Keratinocyte (primary cell): Measurements from ENCODE around the gene USP47. TPM values are rescaled to one million over a fixed set of nuclear protein-coding genes. Genes with fewer than 3 reads are reported as not detected.

ENCODE experiments used
- DNase-seq: peaks from one replicate; pipeline ENCODE4 v3.0.0-alpha.2; 2011; ENCODE audit warnings: low read depth, missing footprints, low spot score
- FAIRE-seq: peaks from 2 replicates; lab custom pipeline; 2011; peaks lifted over from hg19 to GRCh38; lab: Jason Lieb, UNC
- H2AFZ ChIP-seq: 2 replicates; pipeline ENCODE4 v1.6.0; 2012; ENCODE audit warnings: low read length, control low read depth, inconsistent platforms; ENCODE audit not compliant: control insufficient read depth
- H3K27ac ChIP-seq: 2 replicates; pipeline ENCODE4 v1.5.1; 2011; ENCODE audit warnings: low read length; ENCODE audit not compliant: control insufficient read depth, insufficient read depth
- H3K27me3 ChIP-seq: 3 replicates; pipeline ENCODE4 v1.6.0; 2011; ENCODE audit warnings: low read length; ENCODE audit not compliant: control insufficient read depth, insufficient read depth; ENCODE audit errors: extremely low read depth
- H3K36me3 ChIP-seq, 2 experiments: 2 replicates in 1 of 2; 3 replicates in 1 of 2; pipeline ENCODE4 v1.5.1; 2011; ENCODE audit warnings: low read length in 2 of 2, mild to moderate bottlenecking in 1 of 2; ENCODE audit not compliant: control insufficient read depth in 2 of 2, insufficient read depth in 2 of 2; ENCODE audit errors: extremely low read depth in 1 of 2
- H3K4me1 ChIP-seq: 3 replicates; pipeline ENCODE4 v1.5.1; 2011; ENCODE audit warnings: low read length; ENCODE audit not compliant: control insufficient read depth, insufficient read depth; ENCODE audit errors: extremely low read depth
- H3K4me2 ChIP-seq: 3 replicates; pipeline ENCODE4 v1.6.0; 2011; ENCODE audit warnings: low read depth, low read length; ENCODE audit not compliant: control insufficient read depth, insufficient read depth; ENCODE audit errors: extremely low read depth
- H3K4me3 ChIP-seq, 3 experiments: fragments of 200-600 bp in 1 of 3; sonication (generic) in 1 of 3; 2 replicates in 2 of 3; 3 replicates in 1 of 3; pipeline ENCODE4 v1.5.1; 2011 to 2016; ENCODE audit warnings: low read length in 3 of 3, mild to moderate bottlenecking in 3 of 3, control low read depth in 2 of 3, inconsistent platforms in 1 of 3, low read depth in 1 of 3, mixed read lengths in 1 of 3, mixed run types in 1 of 3, moderate library complexity in 1 of 3; ENCODE audit not compliant: control insufficient read depth in 2 of 3, insufficient read depth in 2 of 3; ENCODE audit errors: extremely low read depth in 1 of 3
- H3K79me2 ChIP-seq: 2 replicates; pipeline ENCODE4 v1.6.0; 2012; ENCODE audit warnings: low read length; ENCODE audit not compliant: control insufficient read depth, insufficient read depth
- H3K9ac ChIP-seq: 3 replicates; pipeline ENCODE4 v1.6.0; 2011; ENCODE audit warnings: low read length; ENCODE audit not compliant: control insufficient read depth, insufficient read depth; ENCODE audit errors: extremely low read depth
- H3K9me1 ChIP-seq: 3 replicates; pipeline ENCODE4 v1.6.0; 2011; ENCODE audit warnings: low read length; ENCODE audit not compliant: control insufficient read depth, insufficient read depth; ENCODE audit errors: extremely low read depth
- H3K9me3 ChIP-seq: 2 replicates; pipeline ENCODE4 v1.5.1; 2012; ENCODE audit warnings: low read depth, low read length; ENCODE audit not compliant: control insufficient read depth
- H4K20me1 ChIP-seq: 3 replicates; pipeline ENCODE4 v1.6.0; 2011; ENCODE audit warnings: low read length; ENCODE audit not compliant: control insufficient read depth, insufficient read depth; ENCODE audit errors: extremely low read depth
- EZH2 ChIP-seq: IDR thresholded peaks from one replicate; pipeline ENCODE4 v1.6.1; 2012; ENCODE audit warnings: inconsistent platforms, mild to moderate bottlenecking, low read length, moderate library complexity
- dilution Hi-C: fragments of 300-500 bp; cut with MboI; formaldehyde crosslinking; loops from one replicate; pipeline ENCODE4 v1.7.0; 2020; ENCODE audit warnings: low sequenced_read_pairs; ENCODE audit not compliant: extremely low pct_ligation_motif_present
- polyA plus RNA-seq, 5 experiments: library from polyadenylated mRNA; depleted of rRNA in 3 of 5; stranded (reverse) in 3 of 5; stranded (forward) in 1 of 5; unstranded in 1 of 5; fragments of >200 nt; gene quantifications; 1 replicate in 1 of 5; 2 replicates in 3 of 5; 3 replicates in 1 of 5; pipeline versions ENCODE4 v1.2.1 to v1.2.3, GENCODE V29; 2011 to 2012; ENCODE audit warnings: missing spikeins in 2 of 5, low read depth in 1 of 5, low replicate concordance in 1 of 5
- TF ChIP-seq, protein P1 (sequence below), 3 experiments: IDR thresholded peaks in 1 of 3; conservative IDR thresholded peaks in 1 of 3; optimal IDR thresholded peaks in 1 of 3; 2 replicates in 2 of 3; 3 replicates in 1 of 3; pipeline versions ENCODE3 to v1.5.1; 2011; ENCODE audit warnings: low read length in 3 of 3, mild to moderate bottlenecking in 3 of 3, moderate library complexity in 2 of 3, control low read depth in 1 of 3, inconsistent platforms in 1 of 3; ENCODE audit not compliant: insufficient read depth in 2 of 3; ENCODE audit errors: extremely low read depth in 1 of 3

The USP47 gene
- polyA plus RNA-seq, 1 donor (not counting 4 experiments of a cell fraction or from before 2014, with no cell fraction given): 22.4 TPM

DNA sequence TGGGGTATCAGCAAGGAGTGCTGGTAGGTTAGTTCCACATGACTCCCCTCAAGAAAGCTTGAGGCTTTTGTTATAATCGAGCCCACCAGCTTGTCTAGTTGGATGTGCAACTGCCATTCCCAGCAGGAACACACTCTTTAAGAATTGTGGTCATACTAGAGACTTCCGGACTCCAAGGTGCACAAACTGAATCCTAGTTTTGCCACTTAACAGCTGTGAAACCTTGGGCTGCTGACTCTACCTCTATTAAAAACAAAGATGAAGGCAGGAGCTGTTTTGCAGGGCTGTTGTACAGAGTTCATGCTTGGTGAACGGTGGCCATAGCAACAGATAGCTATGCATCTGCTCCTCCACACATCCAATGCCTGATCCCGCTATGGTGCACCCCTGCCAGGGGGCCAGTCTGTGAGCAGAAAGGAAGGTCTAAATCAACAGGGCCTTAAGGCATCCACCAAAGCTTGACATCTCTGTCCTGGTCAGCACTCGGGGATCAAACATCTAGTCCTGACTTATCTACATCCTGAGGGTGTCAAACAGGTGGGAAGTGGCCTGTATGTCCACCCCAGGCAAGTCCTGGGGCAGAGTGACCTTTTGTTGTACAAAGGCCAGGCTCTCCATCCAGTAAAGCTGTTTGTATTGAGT, 130.3 kb downstream of the USP47 start:
- dilution Hi-C loops: no loop called here
- TF ChIP-seq, protein P1, sequence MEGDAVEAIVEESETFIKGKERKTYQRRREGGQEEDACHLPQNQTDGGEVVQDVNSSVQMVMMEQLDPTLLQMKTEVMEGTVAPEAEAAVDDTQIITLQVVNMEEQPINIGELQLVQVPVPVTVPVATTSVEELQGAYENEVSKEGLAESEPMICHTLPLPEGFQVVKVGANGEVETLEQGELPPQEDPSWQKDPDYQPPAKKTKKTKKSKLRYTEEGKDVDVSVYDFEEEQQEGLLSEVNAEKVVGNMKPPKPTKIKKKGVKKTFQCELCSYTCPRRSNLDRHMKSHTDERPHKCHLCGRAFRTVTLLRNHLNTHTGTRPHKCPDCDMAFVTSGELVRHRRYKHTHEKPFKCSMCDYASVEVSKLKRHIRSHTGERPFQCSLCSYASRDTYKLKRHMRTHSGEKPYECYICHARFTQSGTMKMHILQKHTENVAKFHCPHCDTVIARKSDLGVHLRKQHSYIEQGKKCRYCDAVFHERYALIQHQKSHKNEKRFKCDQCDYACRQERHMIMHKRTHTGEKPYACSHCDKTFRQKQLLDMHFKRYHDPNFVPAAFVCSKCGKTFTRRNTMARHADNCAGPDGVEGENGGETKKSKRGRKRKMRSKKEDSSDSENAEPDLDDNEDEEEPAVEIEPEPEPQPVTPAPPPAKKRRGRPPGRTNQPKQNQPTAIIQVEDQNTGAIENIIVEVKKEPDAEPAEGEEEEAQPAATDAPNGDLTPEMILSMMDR (optimal IDR thresholded peaks at IDR 0.05 in 1 of 3, IDR thresholded peaks at IDR 0.05 in 1 of 3, conservative IDR thresholded peaks at IDR 0.05 in 1 of 3; ENCODE audit: extremely low read depth in 1 of 3, insufficient read depth in 2 of 3, low read length in 3 of 3): no peak
- no peak for TF ChIP-seq EZH2

DNA sequence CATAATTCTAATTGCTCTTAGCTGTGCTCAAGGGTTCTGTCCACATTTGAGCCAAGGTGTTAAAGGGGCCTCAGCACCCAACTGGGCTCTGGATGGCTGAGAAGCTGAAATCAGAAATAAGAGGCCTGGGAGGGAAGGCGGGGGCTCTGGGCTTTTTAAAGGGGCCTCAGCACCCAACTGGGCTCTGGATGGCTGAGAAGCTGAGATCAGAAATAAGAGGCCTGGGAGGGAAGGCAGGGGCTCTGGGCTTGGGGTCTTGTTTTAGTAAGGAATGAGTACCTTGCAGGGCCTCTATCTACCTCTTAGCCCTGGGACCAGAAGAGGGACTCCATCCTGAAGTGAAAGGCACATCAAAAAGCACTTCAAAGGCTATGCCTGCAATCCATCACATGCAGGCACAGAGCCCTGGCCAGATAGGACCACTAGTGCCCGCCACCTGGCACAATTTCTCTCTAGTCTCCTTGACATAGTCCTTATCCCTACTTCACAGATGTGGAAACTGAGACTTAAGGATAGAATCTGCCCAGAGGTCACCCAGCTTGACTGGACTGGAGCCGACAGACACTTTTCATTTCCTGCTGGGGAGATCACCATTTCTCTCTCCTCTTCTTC, 131.1 kb downstream of the USP47 start:
- no peak overlapping the region for H3K4me2 ChIP-seq

More for the DNA sequence above, 130.3 kb downstream of the USP47 start:
- no peak for DNase-seq
- H3K9ac ChIP-seq: no peak overlapping the region
- FAIRE-seq: no peak
- no peak overlapping the region for H3K27ac ChIP-seq
- peaks cover 21% of the 10 kb centered on the region for H3K4me1 ChIP-seq
- H3K4me2 ChIP-seq: no peak overlapping the region
- H3K79me2 ChIP-seq: peaks cover 27% of the 10 kb centered on the region
- no peaks in the 10 kb centered on the region for H3K27me3 ChIP-seq
- no peaks in the 10 kb centered on the region for H3K9me3 ChIP-seq
- no peak overlapping the region for H3K4me3 ChIP-seq
- no peaks in the 10 kb centered on the region for H3K9me1 ChIP-seq
- H4K20me1 ChIP-seq: no peaks in the 10 kb centered on the region
- H2AFZ ChIP-seq: no peak overlapping the region
- H3K36me3 ChIP-seq: peaks cover 28 to 43% of the 10 kb centered on the region in 2 experiments

More for the DNA sequence above, 131.1 kb downstream of the USP47 start:
- Histone ChIP-seq H3K9ac (no peak overlapping the region), H3K4me3 (no peak overlapping the region), H3K79me2 (peaks cover 27% of the 10 kb centered on the region), H4K20me1 (no peaks in the 10 kb centered on the region), H3K36me3 (peaks cover 21 to 40% of the 10 kb centered on the region in 2 experiments), H3K4me1 (peaks cover 29% of the 10 kb centered on the region), H2AFZ (no peak overlapping the region), H3K9me1 (no peaks in the 10 kb centered on the region), H3K9me3 (no peaks in the 10 kb centered on the region), H3K27ac (no peak overlapping the region), H3K27me3 (no peaks in the 10 kb centered on the region)
- dilution Hi-C loops: no loop called here
- no peak for TF ChIP-seq EZH2
- TF ChIP-seq, protein P1 (optimal IDR thresholded peaks at IDR 0.05 in 1 of 3, IDR thresholded peaks at IDR 0.05 in 1 of 3, conservative IDR thresholded peaks at IDR 0.05 in 1 of 3; ENCODE audit: extremely low read depth in 1 of 3, insufficient read depth in 2 of 3, low read length in 3 of 3): no peak
- FAIRE-seq (no peak), DNase-seq (no peak)
